HEK293 (cell line): ENCODE measurements around the gene PLA2G4E.

ENCODE experiments used
- BCL11A ChIP-seq: fragments of 450-650 bp; formaldehyde crosslinking; IDR thresholded peaks from 2 replicates; pipeline ENCODE4 v1.5.1; 2016; ENCODE audit warnings: low read depth, missing biosample characterization, missing genetic modification characterization
- KLF9 ChIP-seq: fragments of 450-650 bp; formaldehyde crosslinking; IDR thresholded peaks from 2 replicates; pipeline ENCODE4 v1.5.1; 2016; ENCODE audit warnings: missing biosample characterization, missing genetic modification characterization, low read depth
- ZFP3 ChIP-seq: fragments of 450-650 bp; formaldehyde crosslinking; IDR thresholded peaks from 2 replicates; pipeline ENCODE4 v1.5.1; 2016; ENCODE audit warnings: low read depth, missing biosample characterization, missing genetic modification characterization

- TF ChIP-seq BCL11A (tag by site-specific recombination) (no peak), ZFP3 (tag by site-specific recombination) (no peak), KLF9 (no peak)
Observed at GRCh38 chr15:41946970-41947369, 73.9 kb downstream of the PLA2G4E start.
